ENCODE results near the gene PNPLA3. TPM values are rescaled to one million over a fixed set of nuclear protein-coding genes. Genes with fewer than 3 reads are reported as not detected.

The PNPLA3 gene
- polyA plus RNA-seq, 4 donors, result 0.22 to 4.0 (median 0.53) TPM; not detected in 1

DNA sequence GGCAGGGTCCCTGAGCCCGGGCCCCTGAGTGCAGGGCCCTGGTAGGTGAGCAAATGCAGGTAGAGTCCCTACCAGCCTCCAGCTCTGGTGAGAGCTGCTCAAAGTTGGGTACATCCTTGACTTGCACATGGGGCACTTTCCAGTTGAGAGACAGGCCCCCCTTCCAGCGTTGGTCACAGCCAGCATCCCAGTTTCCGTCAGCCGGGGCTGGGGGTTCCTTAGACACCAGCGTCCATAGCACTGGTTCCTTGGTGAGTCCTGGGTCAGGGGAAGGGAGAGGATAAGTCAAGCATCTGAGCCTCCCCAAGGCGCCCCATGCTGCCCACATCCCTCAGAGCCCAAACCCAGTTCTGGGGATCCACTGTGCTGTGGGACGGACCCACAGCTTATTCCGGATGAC lies 37.4 kb upstream of the PNPLA3 start:
- WGBS, 3 donors, result 62 to 72% (median 62%) methylated on average over 8 of the region's 8 CpGs
- H3K27me3 ChIP-seq (ENCODE audit: control insufficient read depth in 3 of 3, insufficient read depth in 3 of 3, low read length in 3 of 3), result peaks cover 6 to 17% (median 16%) of the 10 kb centered on the region in 3 donors
- H3K4me3 ChIP-seq (ENCODE audit: low read depth in 1 of 3, low read length in 3 of 3), result no peak overlapping the region
- H3K27ac ChIP-seq (ENCODE audit: low read depth in 1 of 3, low read length in 2 of 3), result no peak overlapping the region
- H3K4me1 ChIP-seq (ENCODE audit: control insufficient read depth in 3 of 3, insufficient read depth in 2 of 3, low read depth in 1 of 3, low read length in 2 of 3), result no peaks in the 10 kb centered on the region
- no peaks in the 10 kb centered on the region for H3K36me3 ChIP-seq (ENCODE audit: control insufficient read depth in 3 of 3, insufficient read depth in 2 of 3, low read depth in 1 of 3, low read length in 3 of 3)
- no peaks in the 10 kb centered on the region for H3K9me3 ChIP-seq (ENCODE audit: control insufficient read depth in 2 of 2, insufficient read depth in 1 of 2, low read depth in 1 of 2, low read length in 1 of 2)
- FAIRE-seq (no peak), DNase-seq (no peak)

DNA sequence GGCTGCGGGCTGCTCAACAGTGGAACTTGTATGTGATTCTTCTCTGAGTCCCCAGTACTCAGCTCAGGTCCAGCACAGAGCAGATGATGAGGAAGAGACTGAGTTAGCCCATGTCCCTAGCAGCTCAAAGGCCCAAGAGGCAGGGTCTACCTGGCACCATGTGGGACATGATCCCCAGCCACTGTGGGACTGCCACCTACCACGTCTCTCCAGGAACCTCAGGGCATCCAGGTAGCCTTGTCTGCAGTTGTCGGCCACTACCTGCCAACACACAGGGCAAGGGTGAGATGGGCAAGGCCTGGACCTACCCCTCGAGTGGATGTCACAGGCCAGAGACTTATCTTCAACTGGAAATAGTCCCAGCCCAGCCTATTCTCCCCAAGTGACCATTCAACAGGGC lies 36.2 kb upstream of the PNPLA3 start:
- no peak overlapping the region for H3K27ac ChIP-seq (ENCODE audit: low read depth in 1 of 3, low read length in 2 of 3)
- 55 to 73% (median 63%) methylated on average over 4 of the region's 4 CpGs for WGBS, 3 donors
- no peaks in the 10 kb centered on the region for H3K9me3 ChIP-seq (ENCODE audit: control insufficient read depth in 2 of 2, insufficient read depth in 1 of 2, low read depth in 1 of 2, low read length in 1 of 2)
- H3K4me3 ChIP-seq (ENCODE audit: low read depth in 1 of 3, low read length in 3 of 3), result no peak overlapping the region
- H3K36me3 ChIP-seq (ENCODE audit: control insufficient read depth in 3 of 3, insufficient read depth in 2 of 3, low read depth in 1 of 3, low read length in 3 of 3), result no peaks in the 10 kb centered on the region
- H3K27me3 ChIP-seq (ENCODE audit: control insufficient read depth in 3 of 3, insufficient read depth in 3 of 3, low read length in 3 of 3), result peaks cover 12 to 29% (median 25%) of the 10 kb centered on the region in 3 donors
- no peaks in the 10 kb centered on the region for H3K4me1 ChIP-seq (ENCODE audit: control insufficient read depth in 3 of 3, insufficient read depth in 2 of 3, low read depth in 1 of 3, low read length in 2 of 3)
- FAIRE-seq, result no peak
- DNase-seq, result no peak

DNA sequence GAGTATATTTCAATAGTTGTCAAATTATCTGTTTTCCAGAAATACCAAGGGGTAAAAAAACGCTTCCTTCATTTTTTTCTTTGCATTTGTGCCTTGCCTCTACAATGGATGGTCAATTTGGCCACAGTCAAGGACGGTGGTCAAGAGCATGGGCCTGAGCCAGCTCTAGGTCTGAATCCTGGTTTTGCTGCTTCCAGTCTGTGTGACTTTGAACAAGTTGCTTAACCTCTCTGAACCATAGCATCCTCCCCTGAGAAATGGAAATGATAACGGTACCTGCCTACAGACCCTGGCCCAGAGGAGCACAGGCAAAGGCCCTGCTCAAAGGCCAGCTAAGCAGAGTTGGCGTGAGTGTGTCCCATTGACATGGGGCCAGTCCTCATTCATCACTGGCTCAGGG lies 34.9 kb upstream of the PNPLA3 start:
- H3K4me1 ChIP-seq (ENCODE audit: control insufficient read depth in 3 of 3, insufficient read depth in 2 of 3, low read depth in 1 of 3, low read length in 2 of 3), result no peaks in the 10 kb centered on the region
- 71 to 82% (median 73%) methylated on average over 4 of the region's 4 CpGs for WGBS, 3 donors
- peaks cover 14 to 34% (median 29%) of the 10 kb centered on the region in 3 donors for H3K27me3 ChIP-seq (ENCODE audit: control insufficient read depth in 3 of 3, insufficient read depth in 3 of 3, low read length in 3 of 3)
- DNase-seq (no peak), FAIRE-seq (no peak)
- no peaks in the 10 kb centered on the region for H3K36me3 ChIP-seq (ENCODE audit: control insufficient read depth in 3 of 3, insufficient read depth in 2 of 3, low read depth in 1 of 3, low read length in 3 of 3)
- no peak overlapping the region for H3K27ac ChIP-seq (ENCODE audit: low read depth in 1 of 3, low read length in 2 of 3)
- H3K9me3 ChIP-seq (ENCODE audit: control insufficient read depth in 2 of 2, insufficient read depth in 1 of 2, low read depth in 1 of 2, low read length in 1 of 2), result no peaks in the 10 kb centered on the region
- H3K4me3 ChIP-seq (ENCODE audit: low read depth in 1 of 3, low read length in 3 of 3), result no peak overlapping the region

DNA sequence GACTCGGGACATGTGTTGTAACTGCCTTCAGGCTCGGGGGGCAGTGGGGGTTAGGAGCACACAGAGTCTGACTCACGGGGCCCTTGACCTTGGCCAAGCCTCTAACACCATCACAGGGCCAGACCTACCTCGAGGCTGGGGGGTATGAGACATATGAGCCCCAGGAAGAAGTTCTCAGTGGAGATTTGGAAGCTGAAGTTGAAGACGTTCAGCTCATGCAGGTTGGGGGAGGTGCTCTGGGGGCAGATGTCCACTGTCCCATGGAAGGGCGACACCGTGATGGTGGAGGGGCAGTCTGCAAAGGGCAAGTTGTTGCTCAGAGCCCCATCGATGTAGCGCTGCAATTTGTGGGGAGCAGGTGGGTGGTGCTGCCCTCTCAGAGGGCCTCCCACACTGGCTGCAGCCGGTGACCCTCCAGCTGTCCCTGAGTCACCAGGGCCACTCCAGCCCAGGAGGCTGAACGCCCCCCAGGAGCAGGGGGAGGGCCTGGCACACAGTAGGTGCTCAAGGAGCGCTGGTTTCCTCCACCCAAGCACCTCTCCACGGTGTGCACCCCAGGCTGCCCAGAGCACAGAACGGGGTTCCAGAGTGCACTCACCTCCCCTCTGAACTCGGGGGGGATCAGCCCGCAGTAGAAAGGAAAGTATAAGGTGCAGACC lies 34.3 kb upstream of the PNPLA3 start:
- Histone ChIP-seq H3K27ac (ENCODE audit: low read depth in 1 of 3, low read length in 2 of 3) (no peak overlapping the region), H3K9me3 (ENCODE audit: control insufficient read depth in 2 of 2, insufficient read depth in 1 of 2, low read depth in 1 of 2, low read length in 1 of 2) (no peaks in the 10 kb centered on the region), H3K4me1 (ENCODE audit: control insufficient read depth in 3 of 3, insufficient read depth in 2 of 3, low read depth in 1 of 3, low read length in 2 of 3) (no peaks in the 10 kb centered on the region), H3K36me3 (ENCODE audit: control insufficient read depth in 3 of 3, insufficient read depth in 2 of 3, low read depth in 1 of 3, low read length in 3 of 3) (no peaks in the 10 kb centered on the region), H3K4me3 (ENCODE audit: low read depth in 1 of 3, low read length in 3 of 3) (no peak overlapping the region), H3K27me3 (ENCODE audit: control insufficient read depth in 3 of 3, insufficient read depth in 3 of 3, low read length in 3 of 3) (peaks cover 14 to 34% (median 29%) of the 10 kb centered on the region in 3 donors)
- DNase-seq (no peak), FAIRE-seq (no peak)
- 44 to 73% (median 57%) methylated on average over 16 of the region's 16 CpGs for WGBS, 3 donors

DNA sequence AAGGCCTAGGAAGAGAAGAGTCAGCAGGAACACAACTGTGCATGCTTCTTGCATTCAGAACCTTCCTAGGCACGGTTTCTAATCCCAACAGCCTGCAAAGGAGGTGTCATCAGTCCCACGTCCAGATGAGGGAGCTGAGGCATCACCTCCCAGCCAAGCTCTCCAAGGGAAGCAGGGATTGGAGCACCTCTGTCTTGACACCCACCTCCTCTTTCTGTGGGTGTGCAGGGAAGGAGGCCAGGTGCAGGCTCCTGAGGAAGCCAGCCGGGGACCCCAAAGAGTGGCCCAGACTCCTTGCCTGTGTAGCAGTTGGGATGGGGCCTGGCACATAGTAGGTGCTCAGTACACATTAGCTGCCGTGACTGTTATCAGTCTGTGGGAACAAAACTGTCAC lies 33.7 kb upstream of the PNPLA3 start:
- FAIRE-seq (no peak), DNase-seq (no peak)
- Histone ChIP-seq H3K4me1 (ENCODE audit: control insufficient read depth in 3 of 3, insufficient read depth in 2 of 3, low read depth in 1 of 3, low read length in 2 of 3) (no peaks in the 10 kb centered on the region), H3K27me3 (ENCODE audit: control insufficient read depth in 3 of 3, insufficient read depth in 3 of 3, low read length in 3 of 3) (peaks cover 14 to 34% (median 29%) of the 10 kb centered on the region in 3 donors), H3K27ac (ENCODE audit: low read depth in 1 of 3, low read length in 2 of 3) (no peak overlapping the region), H3K36me3 (ENCODE audit: control insufficient read depth in 3 of 3, insufficient read depth in 2 of 3, low read depth in 1 of 3, low read length in 3 of 3) (no peaks in the 10 kb centered on the region), H3K9me3 (ENCODE audit: control insufficient read depth in 2 of 2, insufficient read depth in 1 of 2, low read depth in 1 of 2, low read length in 1 of 2) (no peaks in the 10 kb centered on the region), H3K4me3 (ENCODE audit: low read depth in 1 of 3, low read length in 3 of 3) (no peak overlapping the region)
- 35 to 48% (median 41%) methylated on average over 4 of the region's 4 CpGs for WGBS, 3 donors

DNA sequence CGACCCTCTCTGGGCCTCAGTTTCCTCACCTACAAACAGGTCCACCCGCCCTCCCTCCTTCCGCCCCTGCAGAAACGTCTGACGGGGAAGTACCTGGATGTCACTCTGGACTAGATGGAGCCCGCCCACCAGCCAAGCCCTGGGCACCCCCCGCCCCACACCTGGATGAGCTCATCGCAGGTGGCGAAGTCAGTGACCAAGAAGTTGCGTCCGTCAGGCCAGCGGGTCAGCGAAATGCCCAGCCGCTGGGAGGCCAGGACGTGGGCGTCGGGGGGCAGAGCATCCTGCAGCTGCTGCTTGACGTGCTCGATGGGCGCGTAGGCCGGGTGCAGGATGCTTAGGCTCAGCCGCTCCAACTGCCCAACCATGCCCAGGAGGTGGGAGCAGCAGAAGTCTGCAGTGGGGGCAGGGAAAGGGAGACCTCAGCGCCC lies 32.7 kb upstream of the PNPLA3 start:
- Histone ChIP-seq H3K27me3 (ENCODE audit: control insufficient read depth in 3 of 3, insufficient read depth in 3 of 3, low read length in 3 of 3) (peaks cover 14 to 34% (median 29%) of the 10 kb centered on the region in 3 donors), H3K27ac (ENCODE audit: low read depth in 1 of 3, low read length in 2 of 3) (no peak overlapping the region), H3K36me3 (ENCODE audit: control insufficient read depth in 3 of 3, insufficient read depth in 2 of 3, low read depth in 1 of 3, low read length in 3 of 3) (no peaks in the 10 kb centered on the region), H3K4me1 (ENCODE audit: control insufficient read depth in 3 of 3, insufficient read depth in 2 of 3, low read depth in 1 of 3, low read length in 2 of 3) (no peaks in the 10 kb centered on the region), H3K9me3 (ENCODE audit: control insufficient read depth in 2 of 2, insufficient read depth in 1 of 2, low read depth in 1 of 2, low read length in 1 of 2) (no peaks in the 10 kb centered on the region), H3K4me3 (ENCODE audit: low read depth in 1 of 3, low read length in 3 of 3) (no peak overlapping the region)
- 14 to 19% (median 19%) methylated on average over 23 to 24 of the region's 24 CpGs for WGBS, 3 donors
- DNase-seq (no peak), FAIRE-seq (no peak)

DNA sequence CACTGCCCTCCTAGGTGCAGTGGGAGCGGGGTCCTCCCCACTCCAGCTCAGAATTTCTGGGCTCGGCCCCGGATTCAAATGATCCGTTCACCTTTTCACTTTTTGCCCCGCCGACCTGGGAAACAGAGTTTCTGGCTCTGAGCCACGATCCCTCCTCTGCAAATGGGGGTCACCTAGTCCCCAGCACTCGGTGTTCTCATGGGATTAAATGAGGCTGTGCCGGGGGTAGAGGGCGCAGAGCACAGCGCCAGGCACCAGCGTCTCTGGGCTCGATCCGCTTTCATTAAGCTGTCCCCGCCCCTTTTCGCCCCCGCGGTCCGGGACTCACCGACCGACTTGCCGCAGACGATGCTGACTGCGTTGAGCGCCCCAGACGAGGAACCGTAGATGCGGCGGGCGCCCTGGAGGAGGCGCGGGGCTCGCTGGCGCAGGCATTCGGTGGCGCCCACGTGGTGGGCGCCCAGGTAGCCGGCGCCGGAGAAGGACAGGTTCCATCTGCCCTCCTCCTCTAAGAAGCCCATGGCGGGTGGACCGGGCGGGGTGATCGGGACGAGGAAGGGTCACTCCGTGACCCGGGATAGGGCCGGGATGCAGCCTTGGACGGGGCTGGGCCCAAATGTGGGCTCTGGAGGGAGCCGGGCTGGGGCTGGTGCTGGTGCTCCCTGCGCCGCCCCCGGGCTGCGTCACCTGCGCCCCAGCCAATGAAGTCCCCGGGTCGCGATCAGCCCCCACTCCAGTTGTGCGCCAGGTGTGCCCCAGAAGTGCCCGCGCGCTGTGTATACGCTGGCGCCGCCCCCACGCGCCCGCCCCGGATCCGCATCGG lies 32.0 kb upstream of the PNPLA3 start, which contains the start of gene PNPLA5:
Gene PNPLA5 (minus strand): TSS at position 654 of the 823 bp plus-strand sequence. CDS start 133 bp downstream, at position 521.
- Histone ChIP-seq H3K4me3 (ENCODE audit: low read depth in 1 of 3, low read length in 3 of 3) (no peak within 1 kb of the TSS), H3K27ac (ENCODE audit: low read depth in 1 of 3, low read length in 2 of 3) (no peak within 1 kb of the TSS), H3K4me1 (ENCODE audit: control insufficient read depth in 3 of 3, insufficient read depth in 2 of 3, low read depth in 1 of 3, low read length in 2 of 3) (no peaks in the 10 kb centered on the region), H3K27me3 (ENCODE audit: control insufficient read depth in 3 of 3, insufficient read depth in 3 of 3, low read length in 3 of 3) (peaks cover 14 to 36% (median 27%) of the 10 kb centered on the region in 3 donors), H3K9me3 (ENCODE audit: control insufficient read depth in 2 of 2, insufficient read depth in 1 of 2, low read depth in 1 of 2, low read length in 1 of 2) (no peaks in the 10 kb centered on the region), H3K36me3 (ENCODE audit: control insufficient read depth in 3 of 3, insufficient read depth in 2 of 3, low read depth in 1 of 3, low read length in 3 of 3) (no peaks in the 10 kb centered on the region)
- DNase-seq (no peak), FAIRE-seq (no peak)
- 2 to 5% (median 4%) methylated on average over 68 to 72 of the region's 72 CpGs for WGBS, 3 donors

DNA sequence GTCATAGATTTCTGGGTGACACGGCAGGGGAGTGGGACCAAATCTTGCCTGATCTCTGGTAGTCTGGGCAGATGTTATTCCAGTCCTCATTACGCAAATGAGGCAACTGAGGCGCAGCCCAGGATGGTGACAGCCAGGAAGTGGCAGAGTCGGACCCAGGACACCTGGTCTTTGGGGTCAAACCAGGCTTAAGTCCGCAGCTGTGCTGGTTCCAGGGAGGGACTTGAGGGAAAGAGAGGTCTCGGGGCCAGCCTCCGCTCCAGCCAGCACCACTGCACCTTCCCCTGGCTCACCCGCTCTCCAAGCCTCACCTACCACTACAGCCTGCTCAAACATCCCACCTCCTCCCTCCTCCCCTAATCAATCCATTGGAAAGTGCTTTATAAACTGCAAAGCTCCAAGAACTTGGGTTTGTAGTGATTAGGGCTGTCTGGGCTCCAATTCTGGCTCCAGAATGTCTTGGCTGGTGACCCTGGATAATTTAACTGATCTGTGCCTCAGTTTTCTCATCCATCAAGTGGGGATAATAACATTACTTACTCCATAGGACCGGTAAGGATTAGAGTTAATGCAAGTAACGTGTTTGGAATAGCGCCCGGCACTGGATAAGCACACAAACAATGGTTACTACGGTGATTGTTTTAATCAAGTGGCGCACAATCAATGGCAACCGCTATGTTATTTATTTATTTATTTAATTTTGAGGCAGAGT lies 31.3 kb upstream of the PNPLA3 start:
- Histone ChIP-seq H3K36me3 (ENCODE audit: control insufficient read depth in 3 of 3, insufficient read depth in 2 of 3, low read depth in 1 of 3, low read length in 3 of 3) (no peaks in the 10 kb centered on the region), H3K4me1 (ENCODE audit: control insufficient read depth in 3 of 3, insufficient read depth in 2 of 3, low read depth in 1 of 3, low read length in 2 of 3) (no peaks in the 10 kb centered on the region), H3K27me3 (ENCODE audit: control insufficient read depth in 3 of 3, insufficient read depth in 3 of 3, low read length in 3 of 3) (peaks cover 14 to 36% (median 27%) of the 10 kb centered on the region in 3 donors), H3K4me3 (ENCODE audit: low read depth in 1 of 3, low read length in 3 of 3) (no peak overlapping the region), H3K9me3 (ENCODE audit: control insufficient read depth in 2 of 2, insufficient read depth in 1 of 2, low read depth in 1 of 2, low read length in 1 of 2) (no peaks in the 10 kb centered on the region), H3K27ac (ENCODE audit: low read depth in 1 of 3, low read length in 2 of 3) (no peak overlapping the region)
- 26 to 40% (median 27%) methylated on average over 15 of the region's 15 CpGs for WGBS, 3 donors
- FAIRE-seq, result no peak
- no peak for DNase-seq
